GM18502 (cell line): Measurements from ENCODE around the gene APBA2.

Source experiments
- ATAC-seq: cut with Tn5 transposase; IDR thresholded peaks from one replicate; pipeline ENCODE4 v1.9.1; 2021; ENCODE audit warnings: mild to moderate bottlenecking; ENCODE audit not compliant: unreplicated experiment, poor library complexity

The APBA2 gene

DNA sequence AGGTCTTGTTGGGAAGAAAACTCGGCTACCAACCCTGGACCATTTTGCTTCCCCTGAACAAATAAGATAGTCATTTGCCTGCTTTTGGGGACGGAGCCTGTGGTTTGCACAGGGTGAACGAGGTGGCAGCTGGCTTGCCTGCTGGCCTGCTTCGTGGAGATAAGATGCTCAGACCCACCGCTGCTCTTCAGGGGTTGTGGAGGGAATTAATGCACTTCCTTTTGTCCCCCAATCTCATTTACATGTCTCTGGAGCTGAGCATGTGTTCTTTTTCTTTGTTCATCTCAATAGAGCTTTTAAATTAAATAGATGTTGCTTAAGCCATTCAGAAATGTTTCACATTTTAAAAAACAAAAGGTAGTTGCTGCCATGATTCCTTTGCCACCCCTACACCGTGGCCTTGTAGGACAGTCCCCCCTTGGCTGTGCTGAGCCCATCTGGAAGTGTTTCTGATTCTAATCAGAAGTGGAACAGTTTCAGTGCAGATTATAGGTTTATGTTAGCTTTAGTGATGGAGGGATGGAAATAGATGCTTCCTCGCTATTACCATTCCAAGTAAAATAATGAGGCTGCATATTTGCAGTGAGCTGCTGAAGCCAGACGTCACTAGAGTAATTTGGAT lies 25.6 kb downstream of the APBA2 start:
- no peak for ATAC-seq

DNA sequence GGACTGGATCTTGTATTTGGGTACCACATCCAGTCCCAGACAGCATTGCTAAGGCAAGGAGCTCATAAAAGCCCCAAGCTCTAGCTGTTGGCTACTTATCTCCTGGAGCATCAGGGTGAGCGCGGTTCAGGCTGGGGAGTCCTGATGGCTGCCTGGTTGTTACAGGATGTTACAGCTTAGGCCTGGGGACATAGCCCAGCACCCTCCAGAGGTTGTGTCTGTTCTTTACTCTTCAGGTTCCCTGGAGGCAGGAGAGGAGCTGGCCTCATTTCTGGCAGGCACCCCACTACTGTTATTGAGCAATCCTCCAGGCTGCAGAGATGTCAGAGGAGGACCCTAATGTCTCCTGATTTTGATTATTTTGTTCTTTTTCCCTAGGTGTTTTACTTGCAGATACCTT lies 26.6 kb downstream of the APBA2 start:
- ATAC-seq = no peak

DNA sequence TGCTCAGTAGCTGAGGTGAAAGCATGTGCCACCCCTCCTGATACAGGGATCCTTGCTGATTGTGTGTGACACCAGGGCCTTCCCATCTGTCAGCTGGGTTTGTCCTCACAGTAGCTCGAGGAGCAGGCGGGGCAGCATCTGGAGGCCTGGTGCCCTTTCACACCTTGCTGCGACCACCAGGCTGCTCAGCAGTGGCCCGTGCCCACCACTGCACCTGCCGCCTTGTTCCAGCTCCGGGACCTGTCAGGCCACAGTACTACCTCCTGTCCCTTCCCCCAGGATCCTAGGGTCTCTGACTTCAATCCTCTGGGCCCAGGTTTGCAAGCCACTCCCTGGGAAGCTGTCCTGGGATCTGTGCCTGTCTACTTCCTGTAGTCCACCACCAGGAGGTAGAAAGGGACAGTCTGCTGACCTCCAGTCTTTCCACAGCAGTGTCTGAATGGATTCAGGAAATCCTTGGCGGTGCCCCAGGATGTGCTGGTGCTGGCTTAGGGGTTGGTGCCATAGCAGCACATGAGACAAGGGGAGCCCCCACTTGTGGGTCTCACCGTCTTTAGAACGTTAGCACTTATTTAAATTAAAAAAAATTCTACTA lies 27.5 kb downstream of the APBA2 start:
- no peak for ATAC-seq

DNA sequence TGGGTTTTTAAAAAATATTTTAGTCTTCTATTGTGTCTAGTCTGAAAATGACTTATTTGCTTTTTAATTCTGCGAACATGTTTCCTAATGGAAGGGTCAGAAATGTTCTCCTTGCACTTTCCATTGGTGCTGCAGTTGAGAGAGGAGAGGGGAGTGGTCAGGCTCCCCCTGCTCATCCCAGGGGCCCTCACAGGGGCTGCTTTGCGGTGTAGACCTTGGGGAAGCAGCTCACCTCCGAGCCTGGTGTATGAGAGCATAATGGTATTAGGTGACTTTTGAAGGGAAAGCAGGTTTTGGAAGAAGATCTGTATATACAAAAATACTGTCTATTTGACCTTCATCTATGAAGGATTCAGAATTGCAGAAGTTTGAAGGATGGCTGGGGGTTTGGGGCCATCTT lies 28.3 kb downstream of the APBA2 start:
- ATAC-seq = no peak

DNA sequence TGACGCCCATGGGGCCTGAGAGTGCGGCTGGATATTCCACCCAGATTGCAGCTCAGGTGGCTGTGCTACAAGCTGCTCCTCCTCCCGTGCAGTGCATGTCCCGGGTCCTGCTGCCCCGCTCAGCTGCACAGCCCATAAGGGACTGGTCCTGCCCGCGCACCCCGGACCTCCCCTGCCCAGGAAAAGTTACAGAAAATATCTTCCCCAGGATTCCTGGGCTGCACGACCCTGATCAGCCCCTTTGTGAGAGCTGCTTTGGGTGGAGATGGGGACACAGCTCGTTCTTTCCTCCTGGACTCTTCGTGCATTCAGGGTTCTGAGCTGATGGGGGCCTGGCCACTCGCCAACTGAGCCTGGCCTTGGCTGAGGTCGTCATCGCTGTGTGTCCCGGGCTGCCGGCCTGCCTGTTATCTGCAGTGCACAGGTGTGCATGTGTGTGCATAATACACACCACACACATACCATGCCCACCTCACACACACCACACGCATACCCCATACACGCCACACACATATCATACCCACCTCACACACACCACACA lies 28.8 kb downstream of the APBA2 start:
- ATAC-seq = no peak

DNA sequence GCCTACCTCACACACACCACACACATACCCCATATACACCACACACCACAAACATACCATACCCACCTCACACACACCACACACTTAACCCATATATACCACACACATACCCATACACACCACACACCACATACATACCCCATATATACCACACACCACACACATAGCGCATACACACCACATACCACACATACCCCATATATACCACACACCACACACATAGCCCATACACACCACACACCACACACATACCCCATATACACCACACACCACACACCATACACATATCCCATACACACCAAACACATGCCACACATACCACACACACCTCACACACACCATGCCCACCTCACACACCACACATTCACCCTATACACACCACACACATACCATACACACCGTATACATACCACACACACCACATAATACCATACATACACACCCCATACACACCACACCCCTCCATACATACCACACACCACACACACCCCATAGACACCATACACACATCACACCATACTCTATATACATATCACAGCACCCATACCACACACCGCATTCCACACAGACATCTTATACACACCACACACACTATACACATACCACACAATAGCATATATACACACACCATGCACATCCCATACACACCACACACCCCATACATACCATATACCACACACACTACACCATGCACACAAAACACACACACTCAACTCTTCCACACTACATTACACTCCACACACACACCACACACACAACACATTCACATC lies 29.5 kb downstream of the APBA2 start:
- no peak for ATAC-seq

DNA sequence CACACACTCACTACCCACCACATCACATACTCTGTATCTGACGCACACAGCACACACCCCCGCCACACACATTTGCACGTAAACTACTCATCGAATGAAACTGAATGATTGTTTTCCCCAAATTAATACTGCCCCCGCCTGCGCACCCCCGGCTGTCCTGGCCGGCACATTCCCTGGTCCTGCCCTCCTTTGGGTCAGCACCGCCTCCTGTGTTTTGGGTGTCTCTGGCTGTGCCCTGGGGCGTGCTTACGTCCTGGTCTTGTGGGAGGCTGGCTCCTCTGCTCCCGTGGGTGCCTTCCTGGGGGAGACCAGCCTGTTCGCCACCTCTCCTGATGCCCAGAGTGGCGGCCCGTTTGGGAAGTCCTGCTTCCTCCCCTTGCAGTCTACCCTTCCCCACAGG lies 30.2 kb downstream of the APBA2 start:
- ATAC-seq = no peak

DNA sequence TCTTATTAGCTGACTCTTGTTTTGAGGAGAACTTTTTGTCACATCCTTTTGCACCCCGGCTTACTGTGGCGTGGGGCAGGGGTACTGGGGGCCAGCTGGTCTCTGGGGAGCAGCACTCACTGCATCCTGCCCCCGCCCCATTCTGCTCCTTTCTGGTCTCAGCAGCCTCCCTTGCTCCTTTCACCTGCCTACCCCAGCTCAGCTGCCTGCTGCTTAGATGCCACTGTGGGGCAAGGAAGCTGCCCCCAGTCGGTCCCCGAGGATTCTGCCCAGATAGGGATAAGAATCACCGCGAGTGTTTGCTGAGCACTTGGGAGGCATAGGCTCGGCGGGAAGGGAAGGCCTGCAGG lies 32.0 kb downstream of the APBA2 start:
- ATAC-seq = no peak

DNA sequence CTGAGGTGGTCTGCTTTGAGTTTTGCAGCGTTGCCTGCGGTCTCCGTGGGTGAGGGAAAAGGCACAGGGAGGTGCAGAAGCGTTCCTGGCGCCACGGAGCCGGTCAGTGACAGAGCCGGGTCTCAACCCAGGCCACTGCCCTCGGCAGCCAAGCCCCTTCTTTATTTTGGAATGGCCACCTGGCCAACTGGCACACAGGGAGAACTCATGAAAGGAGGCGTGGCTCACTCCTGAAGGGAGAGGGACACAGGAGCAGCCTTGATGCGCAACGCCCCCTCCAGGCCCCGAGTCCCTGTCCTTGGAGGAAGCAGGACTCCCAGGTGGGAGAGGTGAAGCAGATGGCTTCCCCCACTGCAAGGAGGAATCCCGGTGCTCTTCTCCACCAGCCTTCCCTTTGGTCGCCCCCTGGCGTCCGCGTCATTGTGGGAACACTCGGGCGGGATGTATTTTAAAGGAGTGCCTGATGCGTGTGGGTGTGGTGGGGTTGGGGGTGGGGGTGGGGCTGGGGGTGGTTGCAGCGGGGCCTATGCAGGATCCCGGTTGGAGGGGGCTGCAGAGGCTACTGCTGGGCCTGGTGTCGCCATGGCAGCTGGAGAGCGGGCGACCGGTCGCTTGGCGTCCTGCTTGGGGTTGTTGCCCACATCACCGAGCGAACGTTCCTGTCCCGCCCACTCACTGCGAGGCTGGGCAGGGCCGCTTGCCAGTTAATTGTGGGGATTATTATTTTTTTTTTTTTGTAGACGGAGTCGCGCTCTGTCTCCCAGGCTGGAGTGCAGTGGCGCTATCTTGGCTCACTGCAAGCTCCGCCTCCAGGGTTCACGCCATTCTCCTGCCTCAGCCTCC lies 32.6 kb downstream of the APBA2 start:
- ATAC-seq = no peak

DNA sequence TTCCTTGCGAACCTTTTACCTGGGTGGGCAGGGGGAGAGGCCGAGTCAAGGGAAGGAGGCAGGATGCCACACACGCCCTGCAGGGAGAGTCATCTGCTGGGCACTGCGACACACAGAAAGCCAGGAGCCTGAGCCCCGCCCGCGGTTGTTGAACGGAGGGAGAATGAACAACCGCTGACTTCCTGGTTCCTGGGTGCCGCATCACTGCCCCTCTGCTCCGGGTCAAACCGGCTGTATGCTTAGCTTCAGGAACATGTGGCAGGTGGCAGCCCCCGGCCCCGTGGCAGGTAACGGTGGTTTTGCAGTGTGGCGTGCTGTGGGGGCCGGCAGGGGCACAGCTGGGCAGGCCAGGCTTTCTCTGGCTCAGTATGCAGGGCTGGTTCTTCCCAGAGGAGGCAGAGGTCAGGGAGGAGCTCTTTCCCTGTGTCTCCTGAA lies 33.4 kb downstream of the APBA2 start:
- ATAC-seq = no peak

DNA sequence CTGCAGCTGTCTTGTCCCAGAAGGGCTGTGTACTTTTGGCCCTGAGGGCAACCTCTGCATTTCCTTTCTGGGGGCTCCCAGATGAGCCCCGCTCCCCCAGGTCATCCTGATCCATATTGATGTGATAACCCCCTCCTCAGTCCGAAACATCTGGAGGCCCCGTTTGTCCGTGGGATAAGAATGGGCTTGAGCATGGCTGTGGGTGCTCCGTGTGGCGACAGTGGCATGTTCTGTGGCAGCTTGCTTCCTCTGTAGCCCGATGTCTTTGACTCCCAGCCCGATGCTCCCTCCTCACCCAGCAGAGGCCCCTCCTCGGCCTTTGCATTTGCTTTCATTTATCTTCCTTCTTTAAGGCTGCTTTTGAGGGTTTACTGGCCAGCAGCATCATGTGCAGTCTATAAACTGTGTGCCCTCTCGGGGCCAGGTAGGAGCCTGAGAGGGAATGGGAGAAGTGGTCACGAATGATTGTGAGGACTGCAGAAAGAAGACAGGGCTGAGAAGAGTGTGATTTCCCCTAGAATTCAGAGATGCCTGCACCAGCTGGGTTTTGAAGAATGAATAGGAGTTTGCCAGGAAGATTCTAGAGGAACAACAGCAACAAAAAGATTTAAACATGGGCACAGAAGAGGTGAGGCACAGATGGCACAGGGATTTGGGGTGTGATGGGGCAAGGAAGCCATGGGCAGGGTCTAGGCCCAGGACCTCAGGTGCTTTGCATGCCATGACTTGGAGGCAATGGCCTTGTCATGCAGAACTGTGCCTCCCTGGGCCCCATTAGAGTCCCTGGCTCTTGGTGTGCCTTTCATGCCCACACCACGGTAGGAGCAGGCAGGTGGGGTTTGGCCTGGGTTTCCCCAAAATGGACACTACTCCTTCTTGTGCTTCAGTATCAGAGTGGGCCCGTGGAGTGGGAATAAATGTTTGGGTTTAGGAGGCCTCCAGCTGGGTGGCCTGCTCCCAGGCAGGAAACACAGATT lies 34.2 kb downstream of the APBA2 start:
- ATAC-seq = no peak

DNA sequence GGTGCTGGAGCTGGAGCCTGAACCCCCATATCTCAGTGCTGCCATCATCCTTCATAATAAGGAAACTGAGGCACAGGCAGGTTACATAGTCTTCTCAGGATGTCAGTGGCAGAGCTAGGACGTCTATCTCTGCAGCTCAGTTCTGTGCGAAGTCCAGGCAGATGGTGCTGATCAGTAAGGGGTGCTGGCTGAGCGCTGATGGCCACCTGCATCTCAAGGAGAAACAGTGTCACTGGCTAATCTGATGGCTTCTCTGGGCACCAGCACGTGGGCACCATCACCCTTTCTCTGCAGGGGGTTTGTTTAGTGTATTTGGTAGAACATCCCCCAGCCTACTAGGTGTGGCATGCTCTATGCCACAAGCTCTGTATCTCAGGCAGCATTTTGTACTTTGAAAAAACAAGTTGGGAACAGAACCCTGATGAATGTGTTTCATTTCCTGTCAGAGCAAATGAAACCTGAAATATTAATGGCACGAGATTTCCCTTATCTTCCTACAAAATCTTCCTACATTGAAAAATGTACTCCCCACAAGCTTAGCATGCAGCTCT lies 35.1 kb downstream of the APBA2 start:
- no peak for ATAC-seq

DNA sequence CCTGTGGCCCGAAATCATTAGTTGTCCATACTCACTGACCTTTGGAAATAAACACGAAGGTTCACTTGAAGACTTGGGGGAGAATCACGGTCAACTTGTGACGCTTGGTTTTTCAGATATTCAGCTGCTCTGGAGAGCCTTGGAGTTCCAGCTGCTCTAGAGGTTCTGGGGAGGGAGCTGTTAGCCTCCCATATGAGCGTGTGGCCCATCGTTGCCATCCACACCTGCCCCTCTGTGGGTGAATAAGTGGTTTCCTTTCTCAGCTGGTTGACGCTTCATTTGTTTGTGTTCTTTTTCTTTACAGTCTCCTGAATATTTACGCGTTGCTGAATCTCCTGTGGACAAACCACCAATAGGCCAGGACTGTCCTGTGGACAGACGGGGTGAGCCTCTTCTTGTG lies 35.6 kb downstream of the APBA2 start:
- no peak for ATAC-seq

DNA sequence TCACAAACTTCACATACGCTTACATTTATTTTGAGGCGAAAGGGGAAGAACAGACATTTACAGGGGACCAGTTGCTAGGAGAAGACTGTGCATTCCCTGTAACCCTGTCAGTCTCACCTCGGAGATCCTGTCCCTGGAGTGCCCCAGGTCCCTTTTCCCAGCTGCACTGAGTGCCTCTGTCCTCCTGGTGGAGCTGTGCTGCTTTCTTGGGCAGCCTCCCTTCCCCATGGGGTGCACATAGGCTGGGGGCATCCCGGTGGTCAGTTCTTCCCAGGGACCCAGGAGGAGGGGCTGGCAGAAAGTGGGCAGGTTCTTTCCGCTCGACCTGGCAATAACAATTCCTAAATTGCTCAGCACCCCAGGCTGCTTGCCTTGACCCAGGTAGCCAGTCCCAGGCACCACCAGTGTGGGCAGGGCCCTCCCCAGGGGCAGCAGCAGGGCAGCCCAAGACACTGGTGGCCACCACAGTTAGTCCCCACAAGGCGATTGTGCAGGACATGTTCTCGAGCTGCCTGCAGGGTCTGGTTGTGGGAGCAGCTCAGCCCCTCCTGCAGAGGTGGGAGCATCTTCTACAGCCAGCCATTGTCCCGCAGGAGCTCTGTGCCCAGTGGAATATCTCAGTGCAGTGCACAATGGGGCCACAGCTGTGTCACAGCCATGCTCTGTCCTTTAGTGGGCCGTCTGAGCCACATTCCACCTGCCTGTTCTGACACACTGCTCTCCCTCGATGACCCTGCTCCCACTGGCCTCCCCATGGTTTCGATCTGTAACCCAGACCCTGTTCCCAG lies 36.3 kb downstream of the APBA2 start:
- no peak for ATAC-seq

DNA sequence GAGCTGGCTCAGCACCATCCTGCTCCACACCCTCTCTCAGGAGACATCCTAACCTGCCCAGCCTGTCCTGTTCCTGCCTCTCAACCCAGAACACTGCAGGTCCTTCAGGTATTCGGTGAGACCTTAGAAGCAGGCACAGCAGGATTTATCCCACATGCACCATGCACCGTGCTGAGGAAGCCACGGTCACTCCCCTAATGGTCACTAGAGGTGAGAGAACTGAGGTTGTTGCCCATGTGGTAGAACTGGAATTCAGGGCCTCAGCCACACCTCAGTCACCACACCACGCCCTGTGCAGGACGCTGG lies 36.9 kb downstream of the APBA2 start:
- no peak for ATAC-seq

DNA sequence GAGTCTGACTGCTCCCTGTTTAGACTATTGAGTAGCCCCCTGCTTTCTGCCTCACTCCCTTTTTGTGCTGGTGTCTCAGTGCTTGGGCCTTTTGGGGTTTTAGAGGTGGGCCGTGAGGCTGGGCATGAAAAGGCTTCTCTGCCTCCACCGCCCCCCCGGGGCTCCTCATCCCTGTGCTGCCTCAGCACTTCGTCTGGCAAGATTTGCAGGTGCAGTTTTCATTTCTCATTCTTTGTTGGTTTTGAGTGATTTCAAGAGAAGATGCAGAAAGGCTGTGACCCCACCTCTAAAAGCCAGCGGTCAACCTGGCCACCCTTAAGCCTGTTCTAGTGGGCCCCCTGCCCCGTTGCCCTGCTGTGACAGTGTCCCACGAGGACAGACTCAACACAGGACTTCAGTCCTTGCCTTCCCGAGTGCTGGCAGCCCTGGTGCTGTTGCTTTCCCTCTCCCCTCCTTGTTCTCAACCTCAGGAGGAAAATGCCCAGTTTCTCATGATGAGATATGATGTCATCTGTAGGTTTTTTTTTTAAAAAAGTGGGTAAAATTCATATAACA lies 38.0 kb downstream of the APBA2 start:
- no peak for ATAC-seq

DNA sequence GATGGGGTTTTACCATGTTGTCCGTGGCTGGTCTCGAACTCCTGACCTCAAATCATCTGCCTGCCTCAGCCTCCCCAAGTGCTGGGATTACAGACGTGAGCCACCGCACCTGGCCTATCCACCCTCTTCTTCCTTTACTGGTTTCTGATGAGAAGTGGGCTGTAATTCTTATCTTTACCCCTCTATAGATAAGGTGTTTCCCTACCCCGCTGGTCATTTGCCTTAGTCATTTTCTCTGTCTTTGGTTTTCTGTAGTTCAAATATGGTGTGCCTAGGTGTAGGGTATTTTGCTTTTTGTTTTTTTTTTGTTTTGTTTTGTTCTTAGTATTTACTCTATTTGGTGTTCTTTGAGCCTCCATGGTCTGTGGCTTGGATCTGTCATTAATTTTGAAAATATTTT lies 41.3 kb downstream of the APBA2 start:
- ATAC-seq = no peak

DNA sequence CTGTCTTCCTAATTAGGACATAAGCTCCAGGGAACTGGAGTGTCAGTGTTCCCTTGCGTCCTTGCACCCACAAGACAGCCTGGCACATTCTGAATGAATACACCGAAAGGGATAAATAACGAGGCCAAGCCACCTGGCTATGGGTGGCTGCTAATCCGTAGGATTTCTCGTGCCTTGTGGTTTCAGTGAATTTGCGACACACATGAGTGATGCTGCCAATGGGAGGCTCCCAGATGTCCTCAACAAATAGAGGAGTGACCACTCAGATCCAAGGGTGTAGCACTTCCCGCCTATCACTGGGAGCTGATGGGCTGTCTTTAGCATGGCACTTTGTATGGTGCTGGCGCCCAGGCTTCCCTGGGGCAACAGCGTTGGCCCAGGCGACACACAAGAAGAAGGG lies 43.4 kb downstream of the APBA2 start:
- no peak for ATAC-seq
